Peyer's patch (tissue), 4 donors: ENCODE results near the gene MTUS2.

Experiments used
- CTCF ChIP-seq, 6 experiments: fragments of 450-650 bp in 4 of 6; fragments of 200-600 bp in 2 of 6; sonication (generic) in 1 of 6; IDR thresholded peaks; one replicate each; pipeline ENCODE4 v1.5.1; 2017 to 2019; ENCODE audit warnings: antibody characterized with exemption in 6 of 6, mild to moderate bottlenecking in 3 of 6, moderate library complexity in 1 of 6
- POLR2A ChIP-seq, 2 donors: fragments of 450-650 bp; IDR thresholded peaks; one replicate each; pipeline ENCODE4 v1.5.1; 2017; ENCODE audit warnings: antibody characterized with exemption in 2 of 2, mild to moderate bottlenecking in 2 of 2, moderate library complexity in 2 of 2

GRCh38 chr13:29509999-29510589, 690.0 kb downstream of the MTUS2 start:
- TF ChIP-seq CTCF (IDR thresholded peaks at IDR 0.05) (no peak), POLR2A (IDR thresholded peaks at IDR 0.05) (no peak)
